Skeletal muscle tissue (tissue), 4 donors: ENCODE data around the gene STXBP5. TPM values are rescaled to one million over a fixed set of nuclear protein-coding genes. Genes with fewer than 3 reads are reported as not detected.

ENCODE experiments used
- H3K27ac ChIP-seq: one replicate; pipeline ENCODE4 v1.7.0; 2013; ENCODE audit warnings: mild to moderate bottlenecking, low read depth, low read length, inconsistent platforms
- H3K27me3 ChIP-seq, 3 donors: one replicate each; pipeline ENCODE4 v1.7.0; 2013; ENCODE audit warnings: low read length in 3 of 3; ENCODE audit not compliant: control insufficient read depth in 3 of 3, insufficient read depth in 3 of 3
- H3K36me3 ChIP-seq, 3 donors: one replicate each; pipeline ENCODE4 v1.7.0; 2013; ENCODE audit warnings: low read length in 3 of 3; ENCODE audit not compliant: control insufficient read depth in 3 of 3, insufficient read depth in 3 of 3
- H3K4me1 ChIP-seq, 3 donors: one replicate each; pipeline ENCODE4 v1.7.0; 2013; ENCODE audit warnings: low read length in 3 of 3, mild to moderate bottlenecking in 3 of 3; ENCODE audit not compliant: control insufficient read depth in 3 of 3, insufficient read depth in 3 of 3
- H3K4me3 ChIP-seq, 3 donors: one replicate each; pipeline ENCODE4 v1.7.0; 2013; ENCODE audit warnings: low read length in 3 of 3
- H3K9ac ChIP-seq, 3 donors: one replicate each; pipeline ENCODE4 v1.7.0; 2013; ENCODE audit warnings: low read length in 3 of 3, mild to moderate bottlenecking in 3 of 3, moderate library complexity in 2 of 3, low read depth in 1 of 3
- H3K9me3 ChIP-seq, 3 donors: one replicate each; pipeline ENCODE4 v1.7.0; 2013; ENCODE audit warnings: low read length in 3 of 3; ENCODE audit not compliant: control insufficient read depth in 3 of 3
- total RNA-seq: library from RNA; depleted of rRNA; stranded (reverse); fragments of >200 nt; gene quantifications from one replicate; pipeline ENCODE4 v1.2.3, GENCODE V29; 2014
- donor health status: Osteomylitis.

STXBP5 gene
- total RNA-seq, 1 donor from 2014 or later, result 14.6 TPM

DNA sequence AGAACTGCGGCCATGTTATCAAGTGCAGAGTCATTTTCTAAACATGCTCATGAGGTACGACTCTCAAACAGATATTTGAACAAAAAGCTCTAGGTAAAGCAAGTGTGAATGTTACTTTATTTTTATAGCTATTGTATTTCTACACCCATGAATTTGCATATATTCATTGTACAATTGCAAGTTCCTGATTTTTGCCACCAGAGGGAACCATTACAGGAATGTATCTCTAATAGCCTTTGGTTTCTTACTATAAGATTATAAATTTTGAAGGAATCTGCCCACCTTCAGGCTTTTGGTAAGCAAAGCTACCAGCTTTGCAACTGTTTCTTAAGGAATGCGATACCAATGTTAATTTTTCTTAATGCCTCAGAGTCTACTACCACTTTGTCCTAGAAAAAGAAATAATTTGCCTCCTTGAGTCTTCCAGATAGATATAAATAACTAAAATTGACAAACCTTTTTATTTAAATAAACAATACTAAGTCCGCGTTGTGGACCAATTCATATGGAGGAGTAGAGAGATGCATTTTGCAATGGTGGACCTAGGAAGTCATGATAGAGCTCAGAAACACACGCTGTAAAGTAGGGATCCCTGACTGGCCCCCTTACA, 178.8 kb downstream of the STXBP5 start:
- Histone ChIP-seq H3K27ac (no peak overlapping the region), H3K4me3 (no peak overlapping the region), H3K36me3 (peaks cover 0 to 15% (median 0%) of the 10 kb centered on the region in 3 donors), H3K9ac (no peak overlapping the region), H3K4me1 (no peaks in the 10 kb centered on the region), H3K9me3 (peaks cover 0 to 3% (median 0%) of the 10 kb centered on the region in 3 donors), H3K27me3 (no peaks in the 10 kb centered on the region)

DNA sequence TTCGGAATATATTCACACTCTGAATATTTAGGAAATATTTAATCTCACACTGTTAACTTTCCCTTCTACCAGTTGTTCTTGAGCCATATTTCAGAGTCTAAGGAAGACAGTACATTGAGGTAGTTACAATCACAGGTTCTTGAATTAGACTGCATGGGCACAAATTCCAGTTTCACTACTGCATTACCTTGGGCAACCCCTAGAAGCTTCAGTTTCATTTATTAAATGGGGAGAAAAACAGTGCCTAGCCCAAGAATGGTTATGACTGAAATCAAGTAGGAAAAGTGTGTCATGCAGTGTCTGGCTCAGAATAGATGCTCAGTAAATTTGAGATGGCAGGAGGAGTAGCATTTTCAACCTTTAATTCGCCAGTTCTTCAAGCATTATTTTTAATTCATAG, 179.8 kb downstream of the STXBP5 start:
- Histone ChIP-seq H3K4me1 (no peaks in the 10 kb centered on the region), H3K9me3 (peaks cover 0 to 3% (median 0%) of the 10 kb centered on the region in 3 donors), H3K36me3 (peaks cover 0 to 12% (median 0%) of the 10 kb centered on the region in 3 donors), H3K27me3 (no peaks in the 10 kb centered on the region), H3K4me3 (no peak overlapping the region), H3K9ac (no peak overlapping the region), H3K27ac (no peak overlapping the region)

DNA sequence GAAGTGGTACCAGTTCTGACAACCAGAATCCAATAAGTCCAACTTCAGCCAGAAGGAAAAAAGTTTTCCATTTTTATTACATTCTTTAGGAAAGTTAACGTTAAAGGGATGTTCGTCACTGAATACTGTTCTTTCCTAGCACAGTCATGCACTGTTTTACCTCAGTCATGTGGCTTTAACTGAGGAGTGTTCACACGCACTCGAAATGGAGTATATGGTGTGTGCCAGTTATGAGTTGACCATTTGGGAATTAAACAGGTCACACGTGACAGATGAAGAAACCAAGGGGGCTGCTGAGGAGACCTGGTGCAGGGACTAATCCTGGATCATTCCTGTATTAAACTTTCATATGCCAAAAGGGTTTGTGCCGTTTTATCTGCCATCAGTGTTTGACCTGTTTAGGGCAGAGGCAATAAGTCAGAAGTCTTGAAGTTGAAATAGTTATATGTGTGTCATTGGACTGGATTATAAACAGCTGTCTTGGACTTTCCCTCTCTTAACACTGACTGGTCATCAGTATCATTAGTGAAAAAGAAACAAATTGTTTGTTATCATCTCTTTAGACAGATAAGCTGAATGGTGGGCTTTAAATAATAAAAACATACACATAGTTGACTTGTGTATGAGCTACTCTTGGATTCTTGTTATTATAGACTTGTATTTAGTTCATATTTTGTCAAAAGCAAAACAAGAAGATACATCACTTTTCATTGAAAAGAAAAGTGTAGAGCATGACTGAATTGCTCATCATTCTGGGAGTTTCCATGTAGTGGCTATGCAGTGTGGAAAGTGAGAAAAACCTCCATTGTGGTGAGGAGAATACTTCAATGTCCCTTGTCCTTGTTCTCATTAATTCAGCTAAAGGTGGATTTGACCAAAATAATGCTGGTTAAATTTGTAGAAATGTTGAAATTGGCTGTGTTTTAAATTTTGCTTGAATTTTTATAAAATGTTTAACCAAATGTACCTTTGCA, 180.8 kb downstream of the STXBP5 start:
- no peaks in the 10 kb centered on the region for H3K9me3 ChIP-seq
- H3K4me1 ChIP-seq, result no peaks in the 10 kb centered on the region
- no peak overlapping the region for H3K9ac ChIP-seq
- no peaks in the 10 kb centered on the region for H3K27me3 ChIP-seq
- no peak overlapping the region for H3K27ac ChIP-seq
- peaks cover 0 to 12% (median 0%) of the 10 kb centered on the region in 3 donors for H3K36me3 ChIP-seq
- H3K4me3 ChIP-seq, result no peak overlapping the region

DNA sequence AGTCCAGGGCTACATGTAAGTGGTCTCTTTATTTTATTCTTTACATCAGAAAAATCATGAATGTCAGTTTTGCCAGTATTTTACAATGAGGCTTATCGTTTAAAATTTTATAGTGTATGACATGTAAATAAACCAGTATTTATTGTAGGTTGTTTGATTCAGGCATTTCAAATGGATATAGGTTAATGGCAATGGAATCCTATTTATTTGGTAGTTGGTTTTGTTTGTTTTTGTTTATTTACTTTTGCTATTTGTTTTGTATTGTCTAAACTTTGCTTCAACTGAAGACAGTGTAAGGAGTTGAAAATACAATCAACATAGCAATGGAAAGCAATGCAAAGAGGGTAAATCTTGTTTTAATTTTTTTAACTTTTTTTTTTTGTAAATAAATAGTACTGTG, 185.2 kb downstream of the STXBP5 start:
- H3K27ac ChIP-seq, result no peak overlapping the region
- H3K9me3 ChIP-seq, result no peaks in the 10 kb centered on the region
- H3K4me3 ChIP-seq, result no peak overlapping the region
- peaks cover 0 to 5% (median 0%) of the 10 kb centered on the region in 3 donors for H3K36me3 ChIP-seq
- H3K9ac ChIP-seq, result no peak overlapping the region
- H3K27me3 ChIP-seq, result no peaks in the 10 kb centered on the region
- no peaks in the 10 kb centered on the region for H3K4me1 ChIP-seq

DNA sequence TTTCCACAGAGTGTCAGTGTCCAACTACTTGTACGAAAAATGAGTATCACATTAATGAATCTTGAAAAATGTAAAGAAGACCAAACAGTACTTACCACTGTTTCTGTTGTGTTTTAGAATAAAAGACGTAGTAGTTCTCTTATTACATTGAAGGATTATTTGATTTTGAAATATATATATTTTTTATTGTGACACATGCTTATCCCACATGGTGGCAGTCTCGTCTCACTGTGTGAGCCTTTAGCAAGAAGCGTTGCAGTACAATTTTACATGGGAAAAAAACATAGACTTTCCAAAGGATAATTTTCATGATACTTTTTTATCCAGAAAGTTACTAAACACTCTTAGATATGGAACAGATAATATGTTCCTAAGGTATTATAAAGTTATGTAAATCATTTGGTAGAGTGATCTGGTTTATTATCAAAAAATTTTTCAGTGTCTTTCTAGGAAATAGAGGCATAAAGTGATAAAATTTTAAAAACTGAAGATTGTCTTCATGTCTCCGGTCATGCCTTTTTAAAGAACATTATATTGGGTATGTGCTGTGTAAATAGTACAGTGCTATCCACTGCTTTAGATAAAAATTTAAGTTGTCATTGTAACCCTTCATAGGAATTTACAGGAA, 186.8 kb downstream of the STXBP5 start:
- Histone ChIP-seq H3K36me3 (no peaks in the 10 kb centered on the region), H3K27me3 (no peaks in the 10 kb centered on the region), H3K4me1 (no peaks in the 10 kb centered on the region), H3K27ac (no peak overlapping the region), H3K4me3 (no peak overlapping the region), H3K9ac (no peak overlapping the region), H3K9me3 (no peaks in the 10 kb centered on the region)

DNA sequence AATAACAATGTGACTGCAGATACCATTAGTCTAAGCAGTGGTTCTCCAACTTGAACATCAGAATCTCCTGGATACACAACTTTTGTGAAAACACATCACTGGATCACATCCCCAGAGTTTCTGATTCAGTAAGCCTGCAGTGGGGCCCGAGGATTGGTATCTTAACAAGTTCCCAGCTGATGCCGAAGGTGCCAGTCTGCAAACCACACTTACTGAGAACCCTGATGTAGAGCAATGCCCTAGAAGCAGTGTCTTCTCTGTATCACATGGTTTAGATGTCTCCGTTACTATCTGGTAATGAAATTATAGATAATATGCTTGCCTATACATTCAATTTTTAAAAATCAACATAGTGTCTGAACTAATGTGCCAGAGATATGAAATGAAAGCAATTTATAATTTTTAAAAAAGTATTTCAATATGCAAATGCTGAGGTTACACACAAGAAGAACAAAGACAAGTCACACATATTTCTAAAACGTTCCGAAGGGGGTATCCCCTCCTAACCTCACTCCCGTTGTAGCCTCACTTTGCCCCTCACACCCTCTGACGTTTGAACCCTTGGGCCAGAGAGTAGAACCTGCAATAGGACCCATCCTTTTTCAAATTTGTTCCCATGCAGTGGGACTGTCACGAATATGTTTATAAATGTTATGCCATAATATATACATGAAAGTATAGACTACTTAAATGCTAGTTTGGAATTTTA, 188.9 kb downstream of the STXBP5 start:
- H3K9me3 ChIP-seq, result no peaks in the 10 kb centered on the region
- no peak overlapping the region for H3K4me3 ChIP-seq
- no peak overlapping the region for H3K27ac ChIP-seq
- no peaks in the 10 kb centered on the region for H3K4me1 ChIP-seq
- H3K36me3 ChIP-seq, result no peaks in the 10 kb centered on the region
- no peaks in the 10 kb centered on the region for H3K27me3 ChIP-seq
- no peak overlapping the region for H3K9ac ChIP-seq

DNA sequence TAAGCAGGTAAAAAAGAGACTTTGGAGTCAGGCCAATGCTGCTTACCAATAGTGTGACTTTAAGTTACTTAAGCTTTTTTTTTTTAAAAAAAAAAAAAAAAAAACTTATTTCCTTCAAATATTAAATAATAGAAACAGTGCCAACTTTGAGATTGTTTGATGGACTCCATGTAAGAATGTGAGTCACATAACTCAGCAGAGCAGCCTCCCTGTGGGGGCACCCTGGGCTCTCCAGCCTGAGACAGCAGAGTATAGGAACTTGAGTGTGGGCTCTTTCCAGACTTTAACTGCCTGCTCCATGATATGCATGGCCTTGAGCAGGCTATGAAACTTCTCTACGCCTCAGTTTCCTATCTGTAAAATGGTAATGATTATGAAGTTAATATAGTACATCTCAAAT, 190.9 kb downstream of the STXBP5 start:
- H3K4me1 ChIP-seq, result no peaks in the 10 kb centered on the region

DNA sequence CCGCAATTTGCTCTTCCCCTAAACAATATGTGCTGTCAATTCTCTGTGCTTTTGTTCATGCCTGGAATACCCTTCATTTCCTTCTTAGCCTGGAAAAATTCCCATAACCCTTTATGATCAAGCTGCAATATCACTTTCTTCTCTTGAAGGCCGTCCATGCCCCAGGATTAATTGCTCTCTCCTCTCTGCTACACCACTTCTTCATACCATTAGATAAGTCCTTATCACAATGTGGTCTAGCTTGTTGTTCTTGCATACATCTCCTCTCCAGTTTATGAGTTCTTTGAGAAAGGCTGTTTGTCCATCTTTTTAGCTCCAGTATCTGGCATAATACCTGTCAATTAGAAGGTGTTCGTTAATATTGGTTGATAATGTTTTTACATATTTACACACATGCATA, 193.1 kb downstream of the STXBP5 start:
- no peaks in the 10 kb centered on the region for H3K9me3 ChIP-seq
- H3K27ac ChIP-seq, result no peak overlapping the region
- no peaks in the 10 kb centered on the region for H3K36me3 ChIP-seq
- H3K4me3 ChIP-seq, result no peak overlapping the region
- no peaks in the 10 kb centered on the region for H3K27me3 ChIP-seq
- no peaks in the 10 kb centered on the region for H3K4me1 ChIP-seq
- no peak overlapping the region for H3K9ac ChIP-seq

More for the DNA sequence above, 190.9 kb downstream of the STXBP5 start:
- Histone ChIP-seq H3K9me3 (no peaks in the 10 kb centered on the region), H3K27me3 (no peaks in the 10 kb centered on the region), H3K27ac (no peak overlapping the region), H3K9ac (no peak overlapping the region), H3K4me3 (no peak overlapping the region), H3K36me3 (no peaks in the 10 kb centered on the region)

DNA sequence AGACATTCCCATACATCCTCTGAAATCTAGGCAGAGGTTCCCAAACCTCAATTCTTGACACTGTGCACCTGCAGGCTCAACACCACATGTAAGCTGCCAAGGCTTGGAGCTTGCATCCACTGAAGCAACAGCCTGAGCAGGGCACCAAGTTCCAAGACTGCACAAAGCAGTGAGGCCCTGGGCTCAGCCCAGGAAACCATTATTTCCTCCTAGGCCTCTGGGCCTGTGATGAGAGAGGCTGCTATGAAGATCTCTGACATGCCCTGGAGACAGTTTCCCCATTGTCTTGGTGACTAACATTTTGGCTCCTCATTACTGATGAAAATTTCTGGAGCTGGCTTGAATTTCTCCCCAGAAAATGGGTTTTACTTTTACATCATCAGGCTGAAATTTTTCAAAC, 196.8 kb downstream of the STXBP5 start:
- Histone ChIP-seq H3K27me3 (no peaks in the 10 kb centered on the region), H3K27ac (no peak overlapping the region), H3K9ac (no peak overlapping the region), H3K4me1 (no peaks in the 10 kb centered on the region), H3K9me3 (no peaks in the 10 kb centered on the region), H3K36me3 (no peaks in the 10 kb centered on the region), H3K4me3 (no peak overlapping the region)
